Breast epithelium (tissue), 4 donors: Measurements from ENCODE around the gene RAB14. TPM values are rescaled to one million over a fixed set of nuclear protein-coding genes. Genes with fewer than 3 reads are reported as not detected.

Experiments used
- DNase-seq, 2 donors: peaks; one replicate each; pipeline ENCODE4 v3.0.0-alpha.2; 2019; ENCODE audit warnings: low spot score in 2 of 2
- H3K27ac ChIP-seq, 2 donors: fragments of 200-600 bp; sonication (generic) in 1 of 2; one replicate each; pipeline ENCODE4 v1.5.1; 2016 to 2019; ENCODE audit warnings: mild to moderate bottlenecking in 1 of 2
- H3K27me3 ChIP-seq, 2 donors: fragments of 200-600 bp; sonication (generic) in 1 of 2; one replicate each; pipeline versions ENCODE4 v1.5.1 to v1.6.0; 2017 to 2019; ENCODE audit warnings: control low read depth in 1 of 2, mild to moderate bottlenecking in 1 of 2
- H3K36me3 ChIP-seq: fragments of 200-600 bp; one replicate; pipeline ENCODE4 v1.5.1; 2019
- H3K4me1 ChIP-seq, 2 donors: fragments of 200-600 bp; sonication (generic); one replicate each; pipeline ENCODE4 v1.5.1; 2016 to 2019; ENCODE audit warnings: control low read depth in 1 of 2
- H3K4me3 ChIP-seq, 3 donors: fragments of 200-600 bp; sonication (generic); 1 replicate in 2 of 3; 2 replicates in 1 of 3; pipeline ENCODE4 v1.5.1; 2016 to 2019; ENCODE audit warnings: mild to moderate bottlenecking in 3 of 3, moderate library complexity in 2 of 3
- H3K9me3 ChIP-seq, 2 donors: fragments of 200-600 bp; sonication (generic) in 1 of 2; one replicate each; pipeline ENCODE4 v1.5.1; 2016 to 2019; ENCODE audit warnings: control low read depth in 1 of 2
- CTCF ChIP-seq, 3 donors: fragments of 450-650 bp; IDR thresholded peaks; one replicate each; pipeline ENCODE4 v1.5.1; 2016 to 2017; ENCODE audit warnings: antibody characterized with exemption in 3 of 3, mild to moderate bottlenecking in 3 of 3, moderate library complexity in 3 of 3
- POLR2A ChIP-seq: fragments of 450-650 bp; IDR thresholded peaks from one replicate; pipeline ENCODE4 v1.6.1; 2016; ENCODE audit warnings: antibody characterized with exemption, mild to moderate bottlenecking, moderate library complexity
- POLR2AphosphoS5 ChIP-seq, 3 donors: sonication (generic); formaldehyde crosslinking; IDR thresholded peaks; one replicate each; pipeline ENCODE4 v1.6.1; 2017; ENCODE audit warnings: antibody characterized with exemption in 3 of 3
- intact Hi-C: fragments of 100-400 bp; cut with DNase I; formaldehyde crosslinking; loops from one replicate; pipeline ENCODE4 v1.15.1; 2023; ENCODE audit warnings: low total_unique reads
- total RNA-seq, 3 donors: library from RNA; depleted of rRNA; stranded (reverse); fragments of >200 nt; gene quantifications; one replicate each; pipeline ENCODE4 v1.1.0, GENCODE V29; 2016

The RAB14 gene
- total RNA-seq, 3 donors from 2014 or later = 36.5 to 53.1 (median 41.3) TPM

DNA sequence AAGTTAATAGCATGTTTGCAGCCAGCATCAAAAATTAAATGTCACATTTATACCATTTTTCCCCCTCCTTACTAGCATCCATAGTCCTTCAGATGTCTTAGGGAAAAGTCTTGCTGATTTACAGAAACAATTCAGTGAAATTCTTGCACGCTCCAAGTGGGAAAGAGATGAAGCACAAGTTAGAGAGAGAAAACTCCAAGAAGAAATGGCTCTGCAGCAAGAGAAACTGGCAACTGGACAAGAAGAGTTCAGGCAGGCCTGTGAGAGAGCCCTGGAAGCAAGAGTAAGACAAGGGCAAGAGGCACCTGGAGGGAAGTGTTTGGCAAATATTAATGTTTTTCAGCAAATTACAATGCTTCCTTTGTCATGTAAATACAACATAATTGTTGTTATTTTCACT lies 60.4 kb downstream of the RAB14 start:
- Histone ChIP-seq H3K27me3 (no peaks in the 10 kb centered on the region), H3K27ac (no peak overlapping the region), H3K36me3 (no peaks in the 10 kb centered on the region), H3K9me3 (no peaks in the 10 kb centered on the region), H3K4me1 (no peaks in the 10 kb centered on the region), H3K4me3 (no peak overlapping the region)
- DNase-seq = no peak
- intact Hi-C loops = no loop called here
- TF ChIP-seq CTCF (IDR thresholded peaks at IDR 0.05) (no peak), POLR2A (no peak), POLR2AphosphoS5 (IDR thresholded peaks at IDR 0.05) (no peak)

DNA sequence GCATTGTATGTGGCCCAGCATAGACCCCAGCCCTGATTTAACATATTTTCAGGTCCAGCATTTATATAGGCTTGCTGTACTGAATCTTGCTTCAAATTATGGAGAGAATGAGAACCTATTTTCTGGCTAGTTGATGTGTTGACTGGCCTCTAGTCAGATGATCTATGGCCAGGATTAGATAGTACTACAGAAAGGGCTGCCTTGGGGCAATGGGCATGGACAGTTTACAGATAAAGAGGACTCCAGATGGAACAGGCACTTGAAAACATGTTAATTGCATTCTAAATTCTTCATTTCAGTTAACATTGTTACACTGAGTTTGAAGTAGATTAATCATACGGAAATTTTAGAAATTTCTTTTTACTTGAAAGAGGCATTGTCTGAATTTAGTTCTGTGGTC lies 61.5 kb downstream of the RAB14 start:
- Histone ChIP-seq H3K4me1 (no peaks in the 10 kb centered on the region), H3K36me3 (no peaks in the 10 kb centered on the region), H3K4me3 (no peak overlapping the region), H3K27ac (no peak overlapping the region), H3K9me3 (no peaks in the 10 kb centered on the region), H3K27me3 (no peaks in the 10 kb centered on the region)
- intact Hi-C loops = no loop called here
- DNase-seq = no peak
- TF ChIP-seq POLR2A = no peak
- no peak for TF ChIP-seq CTCF (IDR thresholded peaks at IDR 0.05)
- TF ChIP-seq POLR2AphosphoS5 (IDR thresholded peaks at IDR 0.05) = no peak

DNA sequence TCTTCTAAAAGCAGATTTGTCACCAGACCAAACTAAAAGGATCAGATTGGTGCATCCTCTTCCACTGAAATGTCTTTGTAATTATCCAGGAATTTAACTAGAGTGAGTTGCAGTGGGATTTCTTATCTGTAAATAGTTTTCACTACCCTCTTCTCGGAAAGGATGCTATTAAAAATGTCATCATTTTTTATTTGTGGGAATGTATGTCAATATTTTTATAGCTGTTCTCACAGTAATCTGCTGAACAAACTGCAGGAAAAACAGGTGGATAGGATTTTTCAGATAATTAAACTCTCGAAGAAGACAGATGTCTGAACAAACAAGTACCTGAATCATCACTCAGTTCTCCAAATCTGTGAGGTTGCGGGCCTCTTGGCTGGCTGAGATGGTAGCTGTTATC lies 62.7 kb downstream of the RAB14 start:
- H3K36me3 ChIP-seq = no peaks in the 10 kb centered on the region
- no peaks in the 10 kb centered on the region for H3K9me3 ChIP-seq
- no peaks in the 10 kb centered on the region for H3K4me1 ChIP-seq
- intact Hi-C loops = no loop called here
- no peak overlapping the region for H3K4me3 ChIP-seq
- H3K27ac ChIP-seq = no peak overlapping the region
- H3K27me3 ChIP-seq = no peaks in the 10 kb centered on the region
- DNase-seq = no peak
- TF ChIP-seq POLR2A (no peak), POLR2AphosphoS5 (IDR thresholded peaks at IDR 0.05) (no peak), CTCF (IDR thresholded peaks at IDR 0.05) (no peak)

DNA sequence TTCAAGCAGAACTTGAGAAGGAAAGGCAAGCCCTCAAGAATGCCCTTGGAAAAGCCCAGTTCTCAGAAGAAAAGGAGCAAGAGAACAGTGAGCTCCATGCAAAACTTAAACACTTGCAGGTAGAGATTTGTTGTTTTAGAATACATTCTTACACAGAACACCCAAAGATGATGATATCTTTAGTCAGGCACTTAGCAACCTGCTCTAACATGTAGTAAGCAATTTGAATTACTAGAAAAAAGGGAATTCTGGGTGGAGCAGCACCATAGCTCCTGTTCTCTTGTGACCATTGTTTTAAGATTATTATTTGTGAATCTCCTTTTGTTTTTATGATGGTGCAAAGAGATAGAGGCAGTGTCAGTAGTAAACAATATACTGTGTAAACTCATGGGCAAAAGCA lies 63.1 kb downstream of the RAB14 start:
- no peaks in the 10 kb centered on the region for H3K36me3 ChIP-seq
- no peaks in the 10 kb centered on the region for H3K27me3 ChIP-seq
- H3K4me1 ChIP-seq = no peaks in the 10 kb centered on the region
- TF ChIP-seq POLR2AphosphoS5 (IDR thresholded peaks at IDR 0.05) (no peak), CTCF (IDR thresholded peaks at IDR 0.05) (no peak), POLR2A (no peak)
- intact Hi-C loops = no loop called here
- no peak overlapping the region for H3K27ac ChIP-seq
- no peak overlapping the region for H3K4me3 ChIP-seq
- DNase-seq = no peak
- H3K9me3 ChIP-seq = no peaks in the 10 kb centered on the region

GRCh38 chr9:121135642-121136041 lies 66.0 kb downstream of the RAB14 start:
- no peak overlapping the region for H3K4me3 ChIP-seq
- TF ChIP-seq CTCF (IDR thresholded peaks at IDR 0.05) (no peak), POLR2A (no peak), POLR2AphosphoS5 (IDR thresholded peaks at IDR 0.05) (no peak)
- H3K9me3 ChIP-seq = no peaks in the 10 kb centered on the region
- H3K4me1 ChIP-seq = no peaks in the 10 kb centered on the region
- no peaks in the 10 kb centered on the region for H3K36me3 ChIP-seq
- H3K27me3 ChIP-seq = no peaks in the 10 kb centered on the region
- DNase-seq = no peak
- intact Hi-C loops = no loop called here
- no peak overlapping the region for H3K27ac ChIP-seq
